Measurements from ENCODE around the gene GPR3. TPM values are rescaled to one million over a fixed set of nuclear protein-coding genes. Genes with fewer than 3 reads are reported as not detected.

GPR3 gene
- total RNA-seq = 1.7 and 1.9 TPM in 2 replicates
- polyA plus RNA-seq = 2.8 and 3.1 TPM in 2 replicates

GRCh38 chr1:27392096-27392777, at the start of gene GPR3:
Gene GPR3 (plus strand): TSS chr1:27392622. CDS start chr1:27393799, 1,177 bp downstream.
- no peaks in the 10 kb centered on the region for H3K9me3 ChIP-seq (ENCODE audit: low read depth)
- H3K4me3 ChIP-seq = peak within 1 kb of the TSS; percentile 53
- H3K4me1 ChIP-seq (ENCODE audit: low read depth) = peaks cover 3% of the 10 kb centered on the region
- peak; percentile 64 for TF ChIP-seq CTCF (IDR thresholded peaks at IDR 0.05; ENCODE audit: low read depth, low read length)
- no peaks in the 10 kb centered on the region for H3K27me3 ChIP-seq
- H3K36me3 ChIP-seq = no peaks in the 10 kb centered on the region
- H3K27ac ChIP-seq = no peak within 1 kb of the TSS
- DNase-seq (ENCODE audit: low read depth in 1 of 2, low spot score in 1 of 2) = peak; percentile 94 to 96

- Histone ChIP-seq H3K27me3 (no peaks in the 10 kb centered on the region), H3K9me3 (ENCODE audit: low read depth) (no peaks in the 10 kb centered on the region), H3K36me3 (no peaks in the 10 kb centered on the region), H3K27ac (peak overlapping the region; percentile 76), H3K4me3 (no peak overlapping the region), H3K4me1 (ENCODE audit: low read depth) (peaks cover 29% of the 10 kb centered on the region)
- DNase-seq (ENCODE audit: low read depth in 1 of 2, low spot score in 1 of 2) = peak in 1 of 2 donors; percentile 65
- TF ChIP-seq CTCF (IDR thresholded peaks at IDR 0.05; ENCODE audit: low read depth, low read length) = no peak
These were observed 49.4 kb upstream of the GPR3 start for GRCh38 chr1:27342778-27343638.

- H3K36me3 ChIP-seq = no peaks in the 10 kb centered on the region
- no peaks in the 10 kb centered on the region for H3K27me3 ChIP-seq
- H3K4me1 ChIP-seq (ENCODE audit: low read depth) = peaks cover 28% of the 10 kb centered on the region
- H3K27ac ChIP-seq = no peak overlapping the region
- DNase-seq (ENCODE audit: low read depth in 1 of 2, low spot score in 1 of 2) = no peak
- H3K4me3 ChIP-seq = no peak overlapping the region
- no peak for TF ChIP-seq CTCF (IDR thresholded peaks at IDR 0.05; ENCODE audit: low read depth, low read length)
- no peaks in the 10 kb centered on the region for H3K9me3 ChIP-seq (ENCODE audit: low read depth)
These were observed 48.8 kb upstream of the GPR3 start for GRCh38 chr1:27343639-27344025.

- no peak overlapping the region for H3K4me3 ChIP-seq
- no peaks in the 10 kb centered on the region for H3K36me3 ChIP-seq
- no peaks in the 10 kb centered on the region for H3K9me3 ChIP-seq (ENCODE audit: low read depth)
- DNase-seq (ENCODE audit: low read depth in 1 of 2, low spot score in 1 of 2) = no peak
- no peak overlapping the region for H3K27ac ChIP-seq
- no peak for TF ChIP-seq CTCF (IDR thresholded peaks at IDR 0.05; ENCODE audit: low read depth, low read length)
- H3K27me3 ChIP-seq = no peaks in the 10 kb centered on the region
- peaks cover 24% of the 10 kb centered on the region for H3K4me1 ChIP-seq (ENCODE audit: low read depth)
These were observed 47.1 kb upstream of the GPR3 start for GRCh38 chr1:27345272-27345671.

GRCh38 chr1:27346357-27346756, 46.1 kb upstream of the GPR3 start:
- no peak for DNase-seq (ENCODE audit: low read depth in 1 of 2, low spot score in 1 of 2)
- Histone ChIP-seq H3K9me3 (ENCODE audit: low read depth) (no peaks in the 10 kb centered on the region), H3K27ac (no peak overlapping the region), H3K27me3 (no peaks in the 10 kb centered on the region), H3K4me1 (ENCODE audit: low read depth) (peaks cover 24% of the 10 kb centered on the region), H3K36me3 (no peaks in the 10 kb centered on the region), H3K4me3 (no peak overlapping the region)
- no peak for TF ChIP-seq CTCF (IDR thresholded peaks at IDR 0.05; ENCODE audit: low read depth, low read length)
